Esophagus squamous epithelium (tissue), 5 donors: Measurements from ENCODE around the gene DENND4A. TPM values are rescaled to one million over a fixed set of nuclear protein-coding genes. Genes with fewer than 3 reads are reported as not detected.
"Not testable (repeated sequence)": the region's sequence is repeated elsewhere in the genome, so short reads cannot be mapped to it uniquely, and the experiment has no call there.

ENCODE experiments used
- DNase-seq: peaks from one replicate; lab custom pipeline; 2025; lab: John Stamatoyannopoulos, UW
- H3K27ac ChIP-seq, 4 donors: fragments of 200-600 bp; sonication (generic); one replicate each; pipeline ENCODE4 v1.5.1; 2016 to 2019; ENCODE audit warnings: mild to moderate bottlenecking in 1 of 4
- H3K27me3 ChIP-seq, 4 donors: fragments of 200-600 bp; sonication (generic); 1 replicate in 3 of 4; 2 replicates in 1 of 4; pipeline versions ENCODE4 v1.5.1 to v1.6.0; 2017 to 2021; ENCODE audit warnings: antibody characterized with exemption in 1 of 4
- H3K36me3 ChIP-seq, 3 donors: fragments of 200-600 bp; sonication (generic); one replicate each; pipeline ENCODE4 v1.5.1; 2016 to 2019
- H3K4me1 ChIP-seq, 3 donors: fragments of 200-600 bp; sonication (generic); one replicate each; pipeline ENCODE4 v1.5.1; 2017 to 2019
- H3K4me3 ChIP-seq, 4 donors: fragments of 200-600 bp; sonication (generic); 1 replicate in 3 of 4; 2 replicates in 1 of 4; pipeline ENCODE4 v1.5.1; 2016 to 2019; ENCODE audit warnings: mild to moderate bottlenecking in 2 of 4, moderate library complexity in 1 of 4
- H3K9me3 ChIP-seq, 3 donors: fragments of 200-600 bp; sonication (generic); one replicate each; pipeline ENCODE4 v1.5.1; 2016 to 2019
- POLR2A ChIP-seq, 4 donors: fragments of 450-650 bp; IDR thresholded peaks; one replicate each; pipeline ENCODE4 v1.6.1; 2017; ENCODE audit warnings: antibody characterized with exemption in 4 of 4, mild to moderate bottlenecking in 4 of 4, moderate library complexity in 3 of 4
- WGBS, 2 donors: methylation state at CpG; one replicate each; pipeline ENCODE4 v1.1.5; 2018; 5-methylcytosine and 5-hydroxymethylcytosine counted together
- intact Hi-C: fragments of 100-400 bp; cut with DNase I; formaldehyde crosslinking; loops from one replicate; pipeline ENCODE4 v1.15.0; 2022
- total RNA-seq, 4 donors: library from RNA; depleted of rRNA; stranded (reverse); fragments of >200 nt; gene quantifications; one replicate each; pipeline ENCODE4 v1.1.0, GENCODE V29; 2016
- TF ChIP-seq, protein P1 (sequence below), 6 experiments: fragments of 450-650 bp in 4 of 6; fragments of 200-600 bp in 2 of 6; sonication (generic) in 2 of 6; IDR thresholded peaks; one replicate each; pipeline ENCODE4 v1.5.1; 2016 to 2019; ENCODE audit warnings: antibody characterized with exemption in 6 of 6, mild to moderate bottlenecking in 4 of 6, moderate library complexity in 4 of 6
- donor health status: DM: yes; HTN: yes; CAD: no.

The DENND4A gene
- total RNA-seq, 4 donors from 2014 or later = 5.9 to 22.3 (median 10.9) TPM

DNA sequence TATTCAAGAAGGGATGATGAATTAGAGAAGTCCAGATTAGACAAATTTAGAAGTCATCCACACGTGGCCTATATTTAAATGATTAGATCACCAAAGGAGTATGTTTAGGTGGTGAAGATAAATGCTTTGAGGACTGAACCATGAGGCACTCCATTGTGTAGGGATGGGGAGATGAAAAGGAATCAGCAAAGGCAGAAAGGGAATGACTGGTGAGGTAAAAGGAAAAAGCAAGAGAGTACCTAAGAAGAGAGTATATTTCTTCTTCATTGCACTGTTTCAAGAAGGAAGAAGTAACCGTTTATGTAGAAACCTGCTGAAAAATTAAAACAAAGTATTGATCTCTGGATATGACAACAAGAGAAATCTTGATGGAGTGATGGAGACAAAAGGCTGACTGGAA lies 40.7 kb downstream of the DENND4A start:
- TF ChIP-seq, protein P1, sequence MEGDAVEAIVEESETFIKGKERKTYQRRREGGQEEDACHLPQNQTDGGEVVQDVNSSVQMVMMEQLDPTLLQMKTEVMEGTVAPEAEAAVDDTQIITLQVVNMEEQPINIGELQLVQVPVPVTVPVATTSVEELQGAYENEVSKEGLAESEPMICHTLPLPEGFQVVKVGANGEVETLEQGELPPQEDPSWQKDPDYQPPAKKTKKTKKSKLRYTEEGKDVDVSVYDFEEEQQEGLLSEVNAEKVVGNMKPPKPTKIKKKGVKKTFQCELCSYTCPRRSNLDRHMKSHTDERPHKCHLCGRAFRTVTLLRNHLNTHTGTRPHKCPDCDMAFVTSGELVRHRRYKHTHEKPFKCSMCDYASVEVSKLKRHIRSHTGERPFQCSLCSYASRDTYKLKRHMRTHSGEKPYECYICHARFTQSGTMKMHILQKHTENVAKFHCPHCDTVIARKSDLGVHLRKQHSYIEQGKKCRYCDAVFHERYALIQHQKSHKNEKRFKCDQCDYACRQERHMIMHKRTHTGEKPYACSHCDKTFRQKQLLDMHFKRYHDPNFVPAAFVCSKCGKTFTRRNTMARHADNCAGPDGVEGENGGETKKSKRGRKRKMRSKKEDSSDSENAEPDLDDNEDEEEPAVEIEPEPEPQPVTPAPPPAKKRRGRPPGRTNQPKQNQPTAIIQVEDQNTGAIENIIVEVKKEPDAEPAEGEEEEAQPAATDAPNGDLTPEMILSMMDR (IDR thresholded peaks at IDR 0.05) = no peak
- no peak for TF ChIP-seq POLR2A (IDR thresholded peaks at IDR 0.05)
- Histone ChIP-seq H3K4me1 (no peaks in the 10 kb centered on the region), H3K36me3 (peaks cover 0 to 35% (median 0%) of the 10 kb centered on the region in 3 donors), H3K27me3 (no peaks in the 10 kb centered on the region), H3K4me3 (no peak overlapping the region), H3K27ac (no peak overlapping the region), H3K9me3 (no peaks in the 10 kb centered on the region)
- intact Hi-C loops = no loop called here
- 78 to 87% methylated on average over 2 of the region's 2 CpGs for WGBS, 2 donors
- no peak for DNase-seq

GRCh38 chr15:65747265-65747664 lies 44.8 kb downstream of the DENND4A start:
- peaks cover 0 to 34% (median 0%) of the 10 kb centered on the region in 3 donors for H3K36me3 ChIP-seq
- no peak overlapping the region for H3K27ac ChIP-seq
- no peak for TF ChIP-seq POLR2A (IDR thresholded peaks at IDR 0.05)
- TF ChIP-seq, protein P1 (IDR thresholded peaks at IDR 0.05) = no peak
- no peaks in the 10 kb centered on the region for H3K27me3 ChIP-seq
- no peak overlapping the region for H3K4me3 ChIP-seq
- no peaks in the 10 kb centered on the region for H3K4me1 ChIP-seq
- H3K9me3 ChIP-seq = no peaks in the 10 kb centered on the region
- no peak for DNase-seq
- intact Hi-C loops = no loop called here

GRCh38 chr15:65743637-65744252 lies 48.3 kb downstream of the DENND4A start:
- peaks cover 0 to 38% (median 5%) of the 10 kb centered on the region in 3 donors for H3K36me3 ChIP-seq
- H3K9me3 ChIP-seq = no peaks in the 10 kb centered on the region
- DNase-seq = no peak
- no peaks in the 10 kb centered on the region for H3K4me1 ChIP-seq
- no peak overlapping the region for H3K27ac ChIP-seq
- 89 to 90% methylated on average over 1 of the region's 1 CpG for WGBS, 2 donors
- no peaks in the 10 kb centered on the region for H3K27me3 ChIP-seq
- no peak overlapping the region for H3K4me3 ChIP-seq
- intact Hi-C loops = no loop called here
- TF ChIP-seq, protein P1 (IDR thresholded peaks at IDR 0.05) = no peak
- no peak for TF ChIP-seq POLR2A (IDR thresholded peaks at IDR 0.05)

DNA sequence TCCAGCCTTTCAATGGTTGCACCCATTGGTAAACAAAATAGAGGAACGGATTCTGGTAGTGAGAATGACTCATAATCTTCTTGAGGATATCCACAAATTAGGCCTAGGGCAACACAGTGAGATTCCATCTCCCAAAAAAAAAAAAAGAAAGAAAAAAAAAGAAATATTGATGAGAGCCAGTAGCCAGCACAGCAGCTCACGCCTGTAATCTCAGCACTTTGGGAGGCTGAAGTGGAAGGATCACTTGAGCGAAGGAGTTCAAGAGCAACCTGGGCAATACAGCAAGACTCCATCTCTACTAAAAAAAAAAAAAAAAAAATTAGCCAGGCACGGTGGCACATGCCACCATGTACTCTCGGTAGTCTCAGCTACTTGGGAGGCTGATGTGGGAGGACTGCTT lies 51.9 kb downstream of the DENND4A start:
- no peak for DNase-seq
- TF ChIP-seq, protein P1 (IDR thresholded peaks at IDR 0.05) = no peak
- TF ChIP-seq POLR2A (IDR thresholded peaks at IDR 0.05) = no peak
- intact Hi-C loops = no loop called here
- H3K27ac ChIP-seq = no peak overlapping the region
- H3K27me3 ChIP-seq = no peaks in the 10 kb centered on the region
- WGBS, 2 donors = 81 to 86% methylated on average over 5 of the region's 5 CpGs
- H3K4me1 ChIP-seq = no peaks in the 10 kb centered on the region
- H3K4me3 ChIP-seq = no peak overlapping the region
- H3K9me3 ChIP-seq = no peaks in the 10 kb centered on the region
- H3K36me3 ChIP-seq = peaks cover 0 to 65% (median 10%) of the 10 kb centered on the region in 3 donors

- intact Hi-C loops = no loop called here
- 56 to 63% methylated on average over 1 of the region's 1 CpG for WGBS, 2 donors
- TF ChIP-seq, protein P1 (IDR thresholded peaks at IDR 0.05) = no peak
- no peak for TF ChIP-seq POLR2A (IDR thresholded peaks at IDR 0.05)
- Histone ChIP-seq H3K4me3 (no peak overlapping the region), H3K27me3 (no peaks in the 10 kb centered on the region), H3K9me3 (no peaks in the 10 kb centered on the region), H3K36me3 (peaks cover 0 to 72% (median 10%) of the 10 kb centered on the region in 3 donors), H3K4me1 (no peaks in the 10 kb centered on the region), H3K27ac (no peak overlapping the region)
- no peak for DNase-seq
These were observed 53.4 kb downstream of the DENND4A start for GRCh38 chr15:65738649-65739048.

DNA sequence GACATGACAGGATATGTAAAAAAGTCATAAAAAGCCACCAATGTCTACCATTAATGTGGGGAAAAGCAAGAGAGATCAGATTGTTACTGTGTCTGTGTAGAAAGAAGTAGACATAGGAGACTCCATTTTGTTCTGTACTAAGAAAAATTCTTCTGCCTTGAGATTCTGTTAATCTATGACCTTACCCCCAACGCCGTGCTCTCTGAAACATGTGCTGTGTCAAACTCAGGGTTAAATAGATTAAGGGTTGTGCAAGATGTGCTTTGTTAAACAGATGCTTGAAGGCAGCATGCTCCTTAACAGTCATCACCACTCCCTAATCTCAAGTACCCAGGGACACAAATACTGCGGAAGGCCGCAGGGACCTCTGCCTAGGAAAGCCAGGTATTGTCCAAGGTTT lies 58.5 kb downstream of the DENND4A start:
- H3K27me3 ChIP-seq, H3K4me3 ChIP-seq, intact Hi-C loops, DNase-seq, H3K27ac ChIP-seq, H3K4me1 ChIP-seq, H3K9me3 ChIP-seq: not testable (repeated sequence)
- peaks cover 0 to 59% (median 9%) of the 10 kb centered on the region in 3 donors for H3K36me3 ChIP-seq
- WGBS, 2 donors = 80 to 83% methylated on average over 4 of the region's 4 CpGs
